Measurements from ENCODE around the gene NRM. TPM values are rescaled to one million over a fixed set of nuclear protein-coding genes. Genes with fewer than 3 reads are reported as not detected.

The NRM gene
- total and polyA plus RNA-seq, 2 of the 13 experiments (the other 11 are each of a cell fraction or from before 2014, with no cell fraction given), result 12.5 to 16.0 TPM

- TF ChIP-seq ZXDC (CRISPR knock-in tag; IDR thresholded peaks at IDR 0.05) (peak; percentile 96), ZNF337 (CRISPR knock-in tag; IDR thresholded peaks at IDR 0.05; ENCODE audit: borderline replicate concordance, low read depth) (peak; percentile 98; the same call in 1 of the 2 replicates), MAFK (conservative IDR thresholded peaks at IDR 0.05 in 1 of 2, IDR thresholded peaks at IDR 0.05 in 1 of 2; ENCODE audit: low read length in 2 of 2) (no peak), POGZ (CRISPR knock-in tag; IDR thresholded peaks at IDR 0.05) (peak; percentile 83), ZNF468 (CRISPR knock-in tag; IDR thresholded peaks at IDR 0.05) (no peak), NFE2 (CRISPR knock-in tag; IDR thresholded peaks at IDR 0.05) (no peak), ZFP36 (IDR thresholded peaks at IDR 0.05; ENCODE audit: borderline replicate concordance, low read depth, low read length, partially characterized antibody) (no peak), TOE1 (CRISPR knock-in tag; IDR thresholded peaks at IDR 0.05) (peak; percentile 70), ZBTB7B (CRISPR knock-in tag; IDR thresholded peaks at IDR 0.05) (peak; percentile 95), ZNF678 (CRISPR knock-in tag; IDR thresholded peaks at IDR 0.05) (peak; percentile 88; the same call in 1 of the 2 replicates), RNF219 (CRISPR knock-in tag; IDR thresholded peaks at IDR 0.05) (no peak; the same call in 1 of the 2 replicates), RXRA (CRISPR knock-in tag; IDR thresholded peaks at IDR 0.05) (peak; percentile 99), PITX1 (CRISPR knock-in tag; IDR thresholded peaks at IDR 0.05) (peak; percentile 53), CBX1 (IDR thresholded peaks at IDR 0.05; ENCODE audit: low read depth) (peak; percentile 91), ATF7-NPFF (CRISPR knock-in tag; IDR thresholded peaks at IDR 0.05; ENCODE audit: low read depth) (peak; percentile 95), LCORL (IDR thresholded peaks at IDR 0.05) (no peak), LCORL (CRISPR knock-in tag; IDR thresholded peaks at IDR 0.05) (peak; percentile 96), ZNF10 (CRISPR knock-in tag; IDR thresholded peaks at IDR 0.05; ENCODE audit: borderline replicate concordance, low read depth) (no peak), HMG20A (CRISPR knock-in tag; IDR thresholded peaks at IDR 0.05; ENCODE audit: borderline replicate concordance) (peak; percentile 8; the same call in 1 of the 2 replicates), CHD4 (IDR thresholded peaks at IDR 0.05; ENCODE audit: borderline replicate concordance, low read length) (peak; percentile 60)
- TF ChIP-seq, protein P1, sequence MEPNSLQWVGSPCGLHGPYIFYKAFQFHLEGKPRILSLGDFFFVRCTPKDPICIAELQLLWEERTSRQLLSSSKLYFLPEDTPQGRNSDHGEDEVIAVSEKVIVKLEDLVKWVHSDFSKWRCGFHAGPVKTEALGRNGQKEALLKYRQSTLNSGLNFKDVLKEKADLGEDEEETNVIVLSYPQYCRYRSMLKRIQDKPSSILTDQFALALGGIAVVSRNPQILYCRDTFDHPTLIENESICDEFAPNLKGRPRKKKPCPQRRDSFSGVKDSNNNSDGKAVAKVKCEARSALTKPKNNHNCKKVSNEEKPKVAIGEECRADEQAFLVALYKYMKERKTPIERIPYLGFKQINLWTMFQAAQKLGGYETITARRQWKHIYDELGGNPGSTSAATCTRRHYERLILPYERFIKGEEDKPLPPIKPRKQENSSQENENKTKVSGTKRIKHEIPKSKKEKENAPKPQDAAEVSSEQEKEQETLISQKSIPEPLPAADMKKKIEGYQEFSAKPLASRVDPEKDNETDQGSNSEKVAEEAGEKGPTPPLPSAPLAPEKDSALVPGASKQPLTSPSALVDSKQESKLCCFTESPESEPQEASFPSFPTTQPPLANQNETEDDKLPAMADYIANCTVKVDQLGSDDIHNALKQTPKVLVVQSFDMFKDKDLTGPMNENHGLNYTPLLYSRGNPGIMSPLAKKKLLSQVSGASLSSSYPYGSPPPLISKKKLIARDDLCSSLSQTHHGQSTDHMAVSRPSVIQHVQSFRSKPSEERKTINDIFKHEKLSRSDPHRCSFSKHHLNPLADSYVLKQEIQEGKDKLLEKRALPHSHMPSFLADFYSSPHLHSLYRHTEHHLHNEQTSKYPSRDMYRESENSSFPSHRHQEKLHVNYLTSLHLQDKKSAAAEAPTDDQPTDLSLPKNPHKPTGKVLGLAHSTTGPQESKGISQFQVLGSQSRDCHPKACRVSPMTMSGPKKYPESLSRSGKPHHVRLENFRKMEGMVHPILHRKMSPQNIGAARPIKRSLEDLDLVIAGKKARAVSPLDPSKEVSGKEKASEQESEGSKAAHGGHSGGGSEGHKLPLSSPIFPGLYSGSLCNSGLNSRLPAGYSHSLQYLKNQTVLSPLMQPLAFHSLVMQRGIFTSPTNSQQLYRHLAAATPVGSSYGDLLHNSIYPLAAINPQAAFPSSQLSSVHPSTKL (CRISPR knock-in tag; IDR thresholded peaks at IDR 0.05), result peak; percentile 85
Observed at GRCh38 chr6:30647242-30648116, 43.3 kb downstream of the NRM start (continued).

All from HepG2 (cell line).